HG02571 (cell line): ENCODE results near the gene PSRC1.

Experiments used
- ATAC-seq: cut with Tn5 transposase; IDR thresholded peaks from one replicate; pipeline ENCODE4 v1.9.1; 2021; ENCODE audit warnings: mild to moderate bottlenecking, moderate library complexity; ENCODE audit not compliant: unreplicated experiment

PSRC1 gene

DNA sequence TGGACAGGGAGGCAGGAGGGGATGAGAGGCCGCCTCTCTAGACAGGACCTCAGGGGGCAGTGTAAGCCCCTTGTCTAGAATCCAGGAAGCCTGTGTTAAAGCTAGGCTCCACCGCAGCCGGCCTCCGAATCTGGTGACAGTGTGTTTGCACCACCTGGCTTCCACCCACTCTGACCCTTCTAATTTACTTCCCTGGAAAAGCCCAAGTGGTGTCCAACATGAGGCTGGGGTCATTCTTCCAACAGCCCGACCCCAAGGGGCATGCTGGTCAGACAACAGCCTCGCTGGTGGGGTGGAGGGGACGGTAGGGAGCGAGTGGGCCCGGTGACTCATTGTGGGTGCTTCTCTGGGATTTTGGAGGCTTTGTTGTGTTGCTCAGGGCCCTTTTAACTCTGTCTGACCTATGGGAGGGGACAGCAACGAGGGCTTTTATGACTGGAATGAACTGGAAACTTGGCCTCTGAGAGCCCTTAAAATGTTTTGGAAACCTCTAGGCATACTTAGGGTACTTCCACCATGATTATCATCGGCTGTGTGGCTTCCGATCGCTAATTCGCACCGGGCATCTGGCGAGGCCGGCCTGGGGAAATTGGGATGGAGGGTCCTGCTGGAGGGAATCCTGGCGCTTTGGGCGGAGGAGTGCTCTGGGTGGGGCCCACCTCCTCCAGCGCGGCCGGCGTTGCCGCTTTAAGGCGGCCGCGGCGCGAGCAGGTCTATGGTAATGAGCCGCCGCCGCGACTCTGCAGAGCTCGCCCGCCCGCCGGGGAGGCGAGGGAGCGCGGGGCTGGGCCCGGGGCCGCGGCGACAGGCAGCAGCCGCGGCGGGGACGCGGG is 33.9 kb downstream of the PSRC1 start, which contains the start of gene CELSR2:
Gene CELSR2 (plus strand): TSS at position 743 of the 833 bp plus-strand sequence. CDS start 541 bp downstream, outside the sequence.
- peak; percentile 82 for ATAC-seq

DNA sequence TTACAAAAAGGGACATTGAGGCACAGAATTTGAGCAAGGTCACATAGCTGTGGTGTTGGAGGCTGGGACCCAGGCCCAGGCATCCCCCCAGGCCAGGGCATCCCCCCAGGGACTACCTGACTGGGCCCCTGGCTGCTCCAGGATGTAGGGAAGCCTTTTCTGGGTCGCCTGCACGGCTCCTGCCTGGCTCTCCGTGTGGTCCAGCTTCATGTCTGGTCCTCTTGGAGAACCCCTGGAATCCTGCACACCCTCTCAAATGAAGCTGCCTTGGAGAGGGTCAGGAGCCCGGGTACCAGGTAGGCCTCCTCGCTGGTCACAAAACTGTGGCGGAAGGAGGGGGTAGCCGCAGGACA is 34.5 kb downstream of the PSRC1 start:
- ATAC-seq = no peak

DNA sequence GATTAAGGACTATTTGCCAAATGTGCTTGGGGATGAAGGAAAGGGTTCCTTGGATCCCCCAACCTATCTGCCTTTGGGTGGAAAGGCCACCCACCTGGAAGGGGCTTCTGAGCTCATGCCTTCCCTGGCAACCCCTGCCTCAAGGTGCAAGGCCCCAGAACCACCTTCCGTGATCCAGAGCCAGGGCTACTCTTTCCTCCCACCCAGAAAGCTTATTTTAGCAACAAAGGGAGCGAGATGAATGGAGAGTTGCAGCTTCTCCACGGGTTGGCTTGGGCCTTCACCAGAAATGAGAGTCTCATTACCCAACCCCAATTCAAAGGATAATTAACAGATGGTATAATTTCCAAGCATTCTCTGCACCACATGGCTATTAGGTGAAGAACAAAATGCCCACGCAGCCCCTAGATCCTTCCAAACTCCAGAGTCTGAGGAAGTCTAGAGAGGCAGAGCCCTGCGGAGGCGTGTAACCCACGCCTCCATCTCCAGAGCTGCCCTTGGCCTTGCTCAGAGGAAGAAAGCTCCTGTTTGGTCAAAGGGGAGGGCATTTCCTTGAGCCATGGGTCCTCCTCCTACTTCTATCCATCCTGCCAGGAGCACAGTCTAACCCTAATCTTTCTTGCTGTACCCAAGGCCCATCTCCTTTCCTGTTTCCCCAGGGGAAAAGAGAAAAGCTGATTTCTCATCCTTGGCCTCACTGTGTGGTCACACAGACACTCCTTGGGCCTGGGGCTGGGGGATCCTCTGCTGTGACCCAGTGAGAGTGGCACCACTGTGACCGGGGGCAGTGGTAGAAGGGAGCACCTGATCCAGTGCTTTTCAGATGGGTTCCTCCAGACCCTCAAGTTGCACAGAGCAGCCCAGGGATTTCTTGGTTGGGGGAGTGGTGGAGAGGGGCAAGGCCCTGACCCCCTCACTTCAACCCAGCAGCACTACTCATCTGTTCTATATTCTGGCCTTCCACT is 35.3 kb downstream of the PSRC1 start:
- no peak for ATAC-seq

DNA sequence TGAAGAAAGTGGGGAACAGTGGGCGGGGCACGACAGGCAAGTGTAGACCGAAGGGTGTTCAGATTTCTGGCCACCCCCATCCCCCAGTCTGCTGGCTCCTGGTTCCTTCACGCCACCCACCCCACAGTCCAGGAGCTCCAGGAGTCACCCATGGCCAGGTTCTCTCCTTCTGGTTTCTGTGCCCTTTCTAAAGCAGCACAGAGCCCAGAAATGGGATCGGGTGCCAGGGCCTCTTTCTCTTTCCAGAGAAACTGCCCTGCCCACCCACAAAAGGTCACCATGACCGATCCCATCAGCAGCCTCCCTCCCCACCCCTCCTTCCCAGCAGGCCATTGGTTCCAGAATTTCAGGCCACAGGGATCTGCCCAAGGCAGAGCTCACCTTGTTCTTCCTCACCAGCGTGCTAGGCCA is 36.8 kb downstream of the PSRC1 start:
- no peak for ATAC-seq

DNA sequence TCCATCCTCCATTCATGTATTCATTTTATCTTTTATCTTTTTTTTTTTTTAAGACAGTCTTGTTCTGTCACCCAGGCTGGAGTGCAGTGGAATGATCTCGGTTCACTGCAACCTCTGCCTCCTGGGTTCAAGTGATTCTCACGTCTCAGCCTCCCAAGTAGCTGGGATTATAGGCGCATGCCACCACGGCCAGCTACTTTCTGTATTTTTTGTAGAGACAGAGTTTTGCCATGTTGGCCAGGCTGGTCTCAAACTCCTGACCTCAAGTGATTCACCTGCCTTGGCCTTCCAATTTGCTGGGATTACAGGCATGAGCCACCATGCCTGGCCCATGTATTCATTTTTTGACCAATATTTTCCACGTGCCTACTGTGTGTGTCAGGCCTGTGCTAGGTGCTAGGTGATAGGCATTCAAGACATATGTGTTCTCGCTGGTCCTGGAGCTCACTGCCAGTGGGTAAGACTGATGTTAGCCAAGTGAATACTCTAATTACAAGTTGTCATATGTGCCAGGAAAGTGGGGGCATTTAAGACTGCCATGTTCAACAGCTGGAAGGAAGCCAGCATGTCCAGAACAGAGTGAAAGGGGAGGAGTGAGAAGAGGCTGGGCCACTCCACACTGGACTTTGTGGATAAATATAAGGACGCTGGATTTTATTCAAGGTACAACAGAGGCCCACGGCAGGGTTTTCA is 38.9 kb downstream of the PSRC1 start:
- no peak for ATAC-seq

DNA sequence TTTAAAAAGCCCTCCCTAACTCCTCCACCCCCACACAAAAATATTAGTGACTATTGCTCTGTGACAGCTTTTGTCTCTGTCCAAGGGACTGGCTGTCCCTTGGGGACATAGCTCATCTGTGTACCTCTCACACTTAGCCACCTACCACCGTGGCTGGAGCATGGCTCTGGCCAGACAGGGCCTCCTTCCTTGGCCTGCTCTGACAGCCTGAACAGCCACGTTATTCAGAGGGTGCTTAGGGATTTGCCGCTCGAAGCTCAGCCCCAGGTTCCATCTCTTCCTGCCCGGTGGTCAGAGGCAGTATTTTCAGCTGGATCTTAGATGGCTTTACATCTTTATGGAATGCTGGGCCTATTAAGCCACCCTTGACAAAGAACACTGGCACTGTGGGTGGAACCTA is 39.7 kb downstream of the PSRC1 start:
- no peak for ATAC-seq

DNA sequence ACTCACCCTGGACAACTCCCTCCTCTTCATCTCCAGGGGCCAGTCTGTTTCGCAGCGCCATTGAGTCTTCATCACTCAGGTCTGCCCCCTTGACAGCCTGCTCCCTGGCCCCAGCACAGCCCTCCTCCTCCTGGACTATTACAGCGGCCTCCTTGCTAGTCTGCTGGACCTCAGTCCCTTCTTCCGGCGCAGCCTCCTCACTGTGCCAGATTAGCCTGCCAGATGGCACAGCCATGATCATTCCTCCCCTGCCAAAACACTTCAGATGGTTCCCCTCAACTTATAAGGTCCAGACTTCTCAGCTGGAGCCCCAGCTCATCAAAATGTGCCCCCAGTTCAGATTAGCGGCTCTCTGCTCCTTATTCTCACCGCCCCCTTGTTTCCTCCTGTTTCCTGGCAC is 40.6 kb downstream of the PSRC1 start:
- ATAC-seq = no peak

DNA sequence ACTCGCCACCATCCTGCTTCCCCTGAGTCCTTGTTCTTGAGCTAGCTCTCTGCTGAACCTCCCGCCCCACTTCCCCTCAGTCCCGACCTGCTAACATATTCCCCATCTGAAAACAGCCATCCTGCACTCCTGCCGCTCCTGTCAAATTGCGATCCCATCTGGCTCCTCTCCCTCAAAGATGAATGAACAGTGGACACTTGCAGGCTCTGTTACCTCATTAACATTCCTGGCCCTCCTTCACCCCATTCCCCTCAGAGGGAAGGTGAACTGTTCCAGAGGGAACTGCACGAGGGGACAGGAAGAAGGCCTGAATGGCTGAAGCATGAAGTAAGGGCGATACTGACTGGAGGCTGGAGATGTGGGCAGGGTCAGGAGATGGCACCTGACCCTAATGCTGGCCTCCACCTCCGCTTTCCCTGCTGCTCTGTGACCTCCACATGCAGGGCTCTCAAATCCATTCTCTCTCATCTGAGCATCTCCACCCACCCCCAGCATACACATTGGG is 41.1 kb downstream of the PSRC1 start:
- ATAC-seq = no peak

DNA sequence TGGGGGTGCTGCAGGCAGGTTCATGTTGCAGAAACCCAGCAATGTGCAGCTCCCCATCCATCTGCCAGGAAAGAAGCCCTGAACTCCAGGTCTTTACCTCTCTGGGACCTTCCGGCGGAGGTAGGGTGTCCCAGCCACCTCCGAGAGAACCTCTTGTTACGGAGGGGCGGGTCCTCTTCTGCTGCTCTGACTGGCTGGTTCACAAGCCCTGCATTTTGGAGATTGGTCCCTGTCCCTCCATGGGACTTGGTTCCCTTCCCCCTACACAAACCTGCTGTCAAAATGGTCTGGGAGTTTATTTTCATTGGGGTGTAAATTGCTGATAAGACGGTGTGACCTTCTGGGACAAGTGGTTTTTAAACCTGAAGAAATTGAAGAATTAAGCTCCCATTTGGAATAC is 41.6 kb downstream of the PSRC1 start:
- no peak for ATAC-seq

DNA sequence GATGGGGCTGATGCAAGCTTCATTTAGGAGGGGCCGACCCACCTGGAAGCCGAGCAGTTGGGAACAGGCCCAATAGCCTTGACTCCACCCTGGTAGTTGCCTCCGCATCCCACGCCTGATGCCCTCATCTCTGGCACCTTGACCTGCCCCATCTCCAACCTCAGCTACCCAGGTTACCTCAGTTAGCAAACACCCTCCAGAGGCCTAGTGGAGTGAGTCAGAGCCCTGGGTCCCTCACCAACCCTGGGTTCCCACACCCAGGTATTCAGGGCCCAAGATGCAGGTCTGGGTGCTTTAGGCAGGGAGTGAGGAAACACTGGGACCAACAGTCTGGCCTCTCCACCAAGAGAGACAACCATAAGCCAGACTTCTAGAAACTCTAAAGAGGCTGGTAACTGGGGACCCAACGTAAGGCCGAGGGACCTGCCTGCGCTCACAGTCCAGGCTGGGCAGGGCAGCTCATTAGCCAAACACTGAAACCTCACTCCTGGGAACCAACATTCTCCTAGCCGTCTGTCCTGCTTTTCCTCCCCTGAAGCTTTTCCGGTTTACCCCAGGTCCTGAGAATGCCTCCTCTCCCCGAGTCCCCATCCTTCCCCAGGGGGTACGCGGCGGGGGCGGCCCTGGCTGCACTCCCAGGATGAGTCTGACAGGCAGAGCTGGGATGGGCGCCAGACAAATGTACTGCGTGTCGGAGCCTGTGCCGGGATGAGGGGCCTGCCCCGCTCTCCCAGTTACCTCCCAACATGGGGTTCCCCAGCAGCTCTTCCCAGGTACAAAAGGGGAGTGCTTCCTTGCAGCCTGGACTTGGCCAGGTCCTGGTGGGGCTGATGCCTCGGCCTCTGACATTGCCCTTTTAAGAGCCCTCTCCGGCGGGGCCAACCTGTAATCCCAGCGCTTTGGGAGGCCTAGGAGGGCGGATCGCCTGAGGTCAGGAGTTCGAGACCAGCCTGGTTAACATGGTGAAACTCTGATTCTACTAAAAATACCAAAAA is 42.5 kb downstream of the PSRC1 start:
- no peak for ATAC-seq

DNA sequence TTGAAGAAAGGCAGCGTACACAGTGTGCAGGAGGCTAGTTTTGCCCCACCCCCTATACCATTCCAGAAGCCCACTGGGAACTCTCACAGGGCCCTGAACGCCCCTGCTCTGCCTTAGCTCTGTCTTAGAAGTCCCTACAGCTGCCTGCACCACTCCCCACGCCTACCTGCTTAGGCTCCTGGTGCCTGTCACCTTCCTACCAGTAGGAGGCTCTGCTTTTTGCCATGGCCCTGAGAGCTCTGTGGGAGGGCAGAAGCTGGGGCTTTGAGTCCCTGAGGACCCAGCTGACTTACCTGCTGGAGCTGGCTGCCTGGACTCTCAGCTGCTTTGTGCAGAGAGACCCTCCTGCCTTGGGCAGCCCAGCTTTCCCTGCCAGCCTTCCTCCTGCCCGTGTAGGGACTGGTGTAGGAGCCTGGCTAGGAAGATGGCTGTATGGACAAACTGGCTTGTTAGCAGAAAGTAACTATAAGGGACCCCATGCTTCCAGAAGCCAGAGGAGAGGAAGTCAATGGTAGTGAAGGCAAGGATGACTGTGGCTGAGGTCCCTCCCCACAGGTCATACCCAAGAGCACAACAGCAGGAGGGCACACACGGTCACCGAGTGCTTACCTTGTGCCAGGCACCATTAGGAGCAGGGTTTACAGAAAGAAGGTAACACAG is 43.4 kb downstream of the PSRC1 start:
- ATAC-seq = no peak

DNA sequence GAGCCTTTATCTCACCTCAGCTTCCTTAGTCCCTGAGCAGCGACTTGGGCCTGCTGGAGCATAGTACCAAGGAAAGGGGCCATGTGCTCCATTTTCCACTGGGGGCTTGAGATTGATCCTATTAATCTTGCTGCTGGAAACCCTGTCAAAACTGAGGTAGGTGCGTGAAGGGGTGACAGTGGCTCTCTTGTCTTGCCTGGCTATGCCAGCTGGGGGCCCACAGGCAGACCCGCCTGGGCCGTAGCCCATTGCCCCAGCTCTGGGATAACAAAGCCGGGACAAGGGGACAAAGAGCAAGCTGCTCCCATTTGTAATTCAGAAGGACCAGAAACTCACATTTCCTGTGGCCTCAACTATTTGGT is 43.9 kb downstream of the PSRC1 start:
- ATAC-seq = no peak

DNA sequence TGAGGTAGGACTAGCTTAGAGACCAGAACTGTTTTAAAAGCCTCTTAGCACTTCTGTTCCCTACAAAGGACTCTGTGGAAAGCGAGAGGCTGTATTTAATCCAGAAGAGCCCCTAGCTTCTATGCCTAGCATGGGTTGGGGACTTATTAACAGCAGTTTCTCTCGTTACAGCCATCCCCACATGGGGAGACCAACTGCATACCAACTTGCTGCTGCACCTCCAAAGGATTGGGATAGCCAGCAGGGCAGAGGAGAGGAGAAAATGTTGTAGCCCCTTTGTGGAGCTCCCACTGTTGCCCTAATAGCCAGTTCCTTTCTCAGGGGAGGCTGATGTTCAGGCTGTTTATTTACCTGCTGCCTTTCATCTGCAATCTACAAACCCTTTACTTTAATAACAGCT is 44.6 kb downstream of the PSRC1 start:
- ATAC-seq = no peak

DNA sequence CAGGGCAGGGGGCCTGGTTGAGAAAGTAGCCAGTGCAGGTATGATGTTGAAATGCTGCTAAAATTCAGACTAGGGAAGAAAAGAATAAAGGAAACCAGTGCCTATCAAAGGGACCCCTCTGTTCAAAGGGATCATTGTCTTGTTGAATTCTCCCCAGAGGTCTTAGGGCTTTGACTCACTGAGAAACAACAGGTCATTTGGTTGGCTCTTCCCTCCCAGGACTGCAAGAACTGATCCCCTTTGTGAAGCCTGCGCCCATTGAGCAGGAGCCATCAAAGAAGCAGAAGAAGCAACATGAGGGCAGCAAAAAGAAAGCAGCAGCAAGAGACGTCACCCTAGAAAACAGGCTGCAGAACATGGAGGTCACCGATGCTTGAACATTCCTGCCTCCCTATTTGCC is 45.4 kb downstream of the PSRC1 start:
- ATAC-seq = no peak

DNA sequence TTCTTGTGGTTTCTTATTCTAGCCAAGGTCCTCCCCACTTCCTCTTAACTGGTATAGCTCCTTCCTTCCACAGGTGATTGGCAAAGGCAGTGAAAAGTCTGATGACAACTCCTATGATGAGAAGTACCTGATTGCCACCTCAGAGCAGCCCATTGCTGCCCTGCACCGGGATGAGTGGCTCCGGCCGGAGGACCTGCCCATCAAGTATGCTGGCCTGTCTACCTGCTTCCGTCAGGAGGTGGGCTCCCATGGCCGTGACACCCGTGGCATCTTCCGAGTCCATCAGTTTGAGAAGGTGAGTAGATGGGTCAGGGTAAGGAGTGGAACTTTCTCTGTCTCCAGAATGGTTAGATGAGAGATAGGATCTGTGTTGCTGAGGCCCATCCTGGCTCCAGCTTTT is 47.8 kb downstream of the PSRC1 start:
- no peak for ATAC-seq

DNA sequence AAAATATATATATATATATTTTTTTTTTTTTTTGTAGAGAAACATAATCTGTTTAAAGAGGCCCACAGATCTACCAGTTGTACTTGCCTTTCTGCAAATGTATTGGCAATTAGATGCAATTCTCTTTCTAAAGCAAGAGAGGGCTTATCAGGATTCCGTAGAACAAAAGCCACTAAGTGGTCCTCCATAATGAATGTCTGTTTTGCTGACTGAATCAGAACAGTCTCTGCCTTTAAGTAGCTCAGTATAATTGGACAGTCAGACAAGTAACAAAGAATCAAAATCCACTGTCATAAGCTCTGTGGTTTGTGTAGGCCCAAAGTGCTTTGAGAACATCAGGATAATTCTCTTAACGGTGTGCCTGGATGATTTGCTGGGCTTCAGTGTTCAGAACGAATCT is 51.9 kb downstream of the PSRC1 start:
- no peak for ATAC-seq
